Neural crest cell (in vitro differentiated cells): ENCODE data around the gene ZFYVE9. TPM values are rescaled to one million over a fixed set of nuclear protein-coding genes. Genes with fewer than 3 reads are reported as not detected.
A peak's percentile ranks its signal among the peaks of the same experiment; 100 is the strongest.

Source experiments
- DNase-seq: peaks from one replicate; pipeline ENCODE4 v3.0.0; 2021; ENCODE audit warnings: low read depth, mixed read lengths, low spot score
- H3K27ac Mint-ChIP-seq: one replicate; pipeline ENCODE4 v1.8.0; 2021; ENCODE audit warnings: mild to moderate bottlenecking, mixed read lengths; ENCODE audit not compliant: unreplicated experiment
- H3K27me3 Mint-ChIP-seq: 2 replicates; pipeline ENCODE4 v1.8.0; 2021; ENCODE audit warnings: low read depth, mild to moderate bottlenecking, mixed read lengths
- H3K36me3 Mint-ChIP-seq: 2 replicates; pipeline ENCODE4 v1.8.0; 2021; ENCODE audit warnings: low read depth, mild to moderate bottlenecking, mixed read lengths
- H3K4me1 Mint-ChIP-seq: 2 replicates; pipeline ENCODE4 v1.8.0; 2021; ENCODE audit warnings: mixed read lengths
- H3K4me3 Mint-ChIP-seq: one replicate; pipeline ENCODE4 v1.8.0; 2021; ENCODE audit warnings: mild to moderate bottlenecking, mixed read lengths
- H3K9me3 Mint-ChIP-seq: 2 replicates; pipeline ENCODE4 v1.8.0; 2021; ENCODE audit warnings: mixed read lengths
- total RNA-seq: library from RNA; stranded (reverse); gene quantifications from 2 replicates; pipeline ENCODE4 v1.2.1, GENCODE V29; 2021
- TF ChIP-seq, protein P1 (sequence below): fragments of 200-600 bp; sonication (generic); conservative IDR thresholded peaks from 2 replicates; pipeline ENCODE4 v1.5.0; 2021; ENCODE audit warnings: antibody characterized with exemption, mild to moderate bottlenecking

The ZFYVE9 gene
- total RNA-seq, 1 donor from 2014 or later, result 29.7 TPM

DNA sequence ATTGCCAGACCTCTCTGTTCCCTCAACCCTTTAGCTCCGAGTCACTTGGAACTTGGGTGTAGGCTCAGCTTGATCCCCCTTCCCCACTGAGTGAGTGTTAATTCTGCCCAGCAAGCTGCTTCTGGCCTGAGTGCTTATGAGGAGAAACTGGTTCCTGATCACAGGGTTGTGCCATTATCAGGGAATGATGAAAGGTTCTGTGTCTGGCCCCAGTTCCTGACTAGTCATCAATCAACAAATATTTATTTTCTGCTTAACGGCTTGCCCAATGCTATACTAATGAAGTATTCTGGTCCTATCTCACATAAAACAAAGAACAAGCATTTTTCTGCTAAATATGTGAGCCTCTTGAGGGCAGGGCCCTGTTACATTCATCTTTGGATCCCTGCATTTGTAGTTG lies 203.4 kb downstream of the ZFYVE9 start:
- no peak for DNase-seq
- TF ChIP-seq, protein P1, sequence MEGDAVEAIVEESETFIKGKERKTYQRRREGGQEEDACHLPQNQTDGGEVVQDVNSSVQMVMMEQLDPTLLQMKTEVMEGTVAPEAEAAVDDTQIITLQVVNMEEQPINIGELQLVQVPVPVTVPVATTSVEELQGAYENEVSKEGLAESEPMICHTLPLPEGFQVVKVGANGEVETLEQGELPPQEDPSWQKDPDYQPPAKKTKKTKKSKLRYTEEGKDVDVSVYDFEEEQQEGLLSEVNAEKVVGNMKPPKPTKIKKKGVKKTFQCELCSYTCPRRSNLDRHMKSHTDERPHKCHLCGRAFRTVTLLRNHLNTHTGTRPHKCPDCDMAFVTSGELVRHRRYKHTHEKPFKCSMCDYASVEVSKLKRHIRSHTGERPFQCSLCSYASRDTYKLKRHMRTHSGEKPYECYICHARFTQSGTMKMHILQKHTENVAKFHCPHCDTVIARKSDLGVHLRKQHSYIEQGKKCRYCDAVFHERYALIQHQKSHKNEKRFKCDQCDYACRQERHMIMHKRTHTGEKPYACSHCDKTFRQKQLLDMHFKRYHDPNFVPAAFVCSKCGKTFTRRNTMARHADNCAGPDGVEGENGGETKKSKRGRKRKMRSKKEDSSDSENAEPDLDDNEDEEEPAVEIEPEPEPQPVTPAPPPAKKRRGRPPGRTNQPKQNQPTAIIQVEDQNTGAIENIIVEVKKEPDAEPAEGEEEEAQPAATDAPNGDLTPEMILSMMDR, result no peak
- peaks cover 11% of the 10 kb centered on the region for H3K4me1 Mint-ChIP-seq
- no peaks in the 10 kb centered on the region for H3K9me3 Mint-ChIP-seq
- H3K27me3 Mint-ChIP-seq, result no peaks in the 10 kb centered on the region
- no peak overlapping the region for H3K4me3 Mint-ChIP-seq
- peaks cover 5% of the 10 kb centered on the region for H3K36me3 Mint-ChIP-seq
- no peak overlapping the region for H3K27ac Mint-ChIP-seq

DNA sequence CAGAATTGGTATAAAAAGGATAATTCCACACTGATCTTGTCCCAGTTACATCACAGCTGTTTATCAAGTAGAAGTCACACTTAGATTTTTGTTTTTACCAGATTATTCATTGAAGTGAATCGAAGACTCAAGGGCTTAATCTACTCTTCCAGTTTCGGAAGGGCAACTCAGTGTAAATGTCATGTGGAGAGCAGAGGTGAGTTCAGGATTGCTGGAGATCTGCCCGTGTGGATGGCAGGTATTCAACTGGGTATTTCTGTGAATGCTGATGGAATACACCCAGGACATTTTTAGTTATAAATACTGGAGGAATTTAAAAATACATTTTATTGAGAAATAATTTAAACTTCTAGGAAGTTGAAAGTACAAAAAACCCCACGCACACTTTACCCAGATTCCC lies 204.8 kb downstream of the ZFYVE9 start:
- no peak overlapping the region for H3K4me3 Mint-ChIP-seq
- TF ChIP-seq, protein P1, result no peak
- no peak overlapping the region for H3K27ac Mint-ChIP-seq
- H3K4me1 Mint-ChIP-seq, result peaks cover 24% of the 10 kb centered on the region
- H3K9me3 Mint-ChIP-seq, result no peaks in the 10 kb centered on the region
- DNase-seq, result no peak
- H3K36me3 Mint-ChIP-seq, result peaks cover 5% of the 10 kb centered on the region
- H3K27me3 Mint-ChIP-seq, result no peaks in the 10 kb centered on the region

DNA sequence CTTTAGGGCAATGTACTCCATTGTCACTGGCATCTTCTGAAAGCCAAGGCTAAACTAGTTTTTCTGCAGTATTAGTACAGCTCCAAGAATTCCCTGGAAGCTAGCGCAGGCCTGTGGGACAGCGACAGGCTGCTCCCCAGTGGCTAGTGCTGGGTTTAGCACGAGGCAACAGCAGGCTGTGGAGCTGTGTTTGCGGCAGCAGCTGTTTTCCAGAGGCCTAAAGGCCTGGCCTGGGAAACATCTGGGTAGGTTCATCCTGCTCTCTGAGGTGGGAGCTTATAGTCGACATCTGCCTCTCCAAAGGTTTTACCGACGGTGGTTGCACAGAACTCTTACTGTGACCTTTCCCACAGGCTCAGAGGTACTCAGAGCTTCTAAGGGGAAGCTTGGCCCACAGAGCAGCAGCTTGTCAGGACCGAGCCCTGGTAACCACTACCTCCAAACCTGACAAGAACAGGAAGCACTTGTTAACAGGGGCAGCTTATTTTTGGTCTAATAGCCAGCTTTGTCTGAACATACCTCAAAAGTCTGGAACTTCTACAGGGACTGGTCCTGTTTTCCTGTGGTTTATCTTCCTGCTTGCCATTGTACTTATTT lies 206.9 kb downstream of the ZFYVE9 start:
- Mint-ChIP-seq H3K4me1 (peaks cover 37% of the 10 kb centered on the region), H3K4me3 (peak overlapping the region; percentile 32)
- DNase-seq, result no peak

DNA sequence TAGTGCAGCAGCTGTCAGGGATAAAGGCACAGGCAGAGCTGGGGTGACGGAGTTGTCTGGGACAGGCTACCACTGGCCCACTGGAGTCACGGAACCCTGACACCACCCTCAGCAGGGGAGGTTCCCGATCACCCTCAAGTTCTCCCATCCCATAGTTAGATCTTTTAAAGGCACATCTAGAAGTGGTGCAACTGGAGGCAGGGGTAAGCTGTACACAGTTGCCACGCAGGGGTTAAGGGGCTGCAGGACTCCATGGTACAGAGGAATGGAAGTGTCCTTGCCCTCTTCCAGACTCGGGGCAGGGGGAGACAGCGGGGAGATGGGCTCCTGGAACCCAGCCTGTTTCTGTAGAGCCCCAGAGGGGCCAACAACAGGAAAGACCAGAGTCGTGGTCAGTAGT lies 210.8 kb downstream of the ZFYVE9 start:
- Mint-ChIP-seq H3K27me3 (no peaks in the 10 kb centered on the region), H3K27ac (peak overlapping the region; percentile 92), H3K9me3 (no peaks in the 10 kb centered on the region), H3K4me1 (peaks cover 37% of the 10 kb centered on the region), H3K36me3 (peaks cover 23% of the 10 kb centered on the region), H3K4me3 (peak overlapping the region; percentile 61)
- TF ChIP-seq, protein P1, result no peak
- DNase-seq, result no peak

More for the DNA sequence above, 206.9 kb downstream of the ZFYVE9 start:
- H3K9me3 Mint-ChIP-seq, result no peaks in the 10 kb centered on the region
- peaks cover 14% of the 10 kb centered on the region for H3K36me3 Mint-ChIP-seq
- H3K27me3 Mint-ChIP-seq, result no peaks in the 10 kb centered on the region
- no peak overlapping the region for H3K27ac Mint-ChIP-seq
- TF ChIP-seq, protein P1, result peak; percentile 55

DNA sequence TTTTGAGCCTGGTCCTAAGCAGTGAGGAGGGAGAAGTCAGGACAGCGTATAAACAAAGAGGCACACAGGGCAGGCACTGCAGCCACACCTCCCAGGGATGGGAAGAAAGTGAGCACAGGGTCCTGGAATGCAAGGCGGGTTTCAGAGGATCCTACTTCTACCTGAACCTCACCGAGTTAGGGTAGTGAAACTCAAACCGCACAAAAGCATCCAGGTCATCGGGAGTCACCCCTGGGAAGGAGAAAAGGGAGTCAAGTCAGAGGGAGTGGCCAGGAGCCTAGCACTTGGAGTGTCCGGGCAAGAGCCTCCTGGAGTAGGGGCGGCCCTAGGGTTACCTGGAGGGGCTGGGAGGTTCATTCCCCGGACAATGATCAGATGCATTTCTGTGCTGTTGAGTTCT lies 213.5 kb downstream of the ZFYVE9 start:
- H3K27ac Mint-ChIP-seq, result peak overlapping the region; percentile 67
- H3K4me3 Mint-ChIP-seq, result no peak overlapping the region
- no peaks in the 10 kb centered on the region for H3K9me3 Mint-ChIP-seq
- no peak for DNase-seq
- peaks cover 2% of the 10 kb centered on the region for H3K27me3 Mint-ChIP-seq
- peaks cover 28% of the 10 kb centered on the region for H3K36me3 Mint-ChIP-seq
- peaks cover 27% of the 10 kb centered on the region for H3K4me1 Mint-ChIP-seq
- TF ChIP-seq, protein P1, result no peak
